GM20431 (cell line): Measurements from ENCODE around the gene FGF3.

Source experiments
- in situ Hi-C: fragments of 300-500 bp; cut with MseI, MboI; formaldehyde crosslinking; loops from one replicate; pipeline ENCODE4 v1.15.0; 2020; ENCODE audit warnings: low sequenced_read_pairs; ENCODE audit not compliant: unreplicated experiment

Gene FGF3

DNA sequence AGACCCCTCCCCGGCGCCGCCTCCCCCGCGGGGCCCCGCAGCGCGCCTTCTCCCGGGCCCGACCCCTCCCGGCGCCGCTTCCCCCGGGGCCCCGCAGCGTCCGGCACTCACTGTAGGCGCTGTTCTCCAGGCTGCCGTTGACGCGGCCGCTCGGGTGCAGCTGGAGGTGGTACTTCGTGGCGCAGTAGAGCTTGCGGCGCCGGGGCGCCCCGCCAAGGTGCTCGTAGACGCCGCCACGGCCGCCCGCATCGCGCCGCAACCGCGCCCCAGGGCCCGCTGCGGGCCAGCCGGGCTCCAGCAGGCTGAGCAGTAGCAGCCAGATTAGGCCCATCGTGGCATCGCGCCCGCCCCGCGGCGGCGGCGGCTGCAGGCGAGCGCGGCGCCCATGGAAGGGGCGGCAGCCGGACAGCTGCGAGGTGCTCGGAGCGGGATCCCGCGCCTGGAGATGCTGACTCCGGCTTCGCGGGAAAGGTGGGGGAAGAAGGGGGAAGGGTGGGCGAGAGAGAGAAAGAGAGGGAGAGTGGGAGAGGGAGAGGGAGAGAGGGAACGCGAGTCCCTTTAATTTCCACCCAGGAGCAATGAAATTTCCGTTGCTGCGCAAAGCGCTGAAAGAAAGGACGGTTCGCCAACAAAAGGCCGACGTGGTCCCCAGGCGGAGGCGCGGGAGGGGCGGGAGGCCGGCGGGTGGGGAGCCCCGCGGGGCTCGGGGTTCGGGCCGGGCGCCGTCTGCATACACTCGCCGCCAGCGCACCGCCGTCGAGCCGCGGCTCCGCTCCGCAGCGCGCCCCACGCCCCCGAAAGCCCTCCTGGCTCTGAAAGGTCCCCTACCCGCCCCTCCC lies at the start of gene FGF3:
Gene FGF3 (minus strand): TSS at position 814 of the 839 bp plus-strand sequence. CDS start 483 bp downstream, at position 331.
- in situ Hi-C loops: no loop called here

DNA sequence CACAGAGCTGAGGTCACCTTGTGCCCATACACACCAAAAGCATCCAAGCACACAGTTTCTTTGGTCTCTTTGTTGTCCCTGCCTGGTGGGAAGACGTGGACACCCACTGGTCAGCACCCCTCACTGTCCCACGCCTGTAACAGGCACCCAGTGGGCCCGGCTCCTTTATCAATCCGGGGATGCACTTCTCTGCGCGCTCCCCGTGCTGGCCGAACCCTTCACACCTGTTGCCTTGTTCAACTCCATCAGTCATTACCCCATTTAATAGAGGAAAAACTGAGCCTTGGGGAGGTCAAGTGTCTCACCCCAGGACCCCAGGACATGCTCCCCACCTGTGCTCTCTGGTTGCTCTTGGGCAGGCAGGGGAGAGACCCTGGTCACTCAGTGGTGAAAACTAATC lies 49.7 kb upstream of the FGF3 start:
- in situ Hi-C loops: no loop called here

DNA sequence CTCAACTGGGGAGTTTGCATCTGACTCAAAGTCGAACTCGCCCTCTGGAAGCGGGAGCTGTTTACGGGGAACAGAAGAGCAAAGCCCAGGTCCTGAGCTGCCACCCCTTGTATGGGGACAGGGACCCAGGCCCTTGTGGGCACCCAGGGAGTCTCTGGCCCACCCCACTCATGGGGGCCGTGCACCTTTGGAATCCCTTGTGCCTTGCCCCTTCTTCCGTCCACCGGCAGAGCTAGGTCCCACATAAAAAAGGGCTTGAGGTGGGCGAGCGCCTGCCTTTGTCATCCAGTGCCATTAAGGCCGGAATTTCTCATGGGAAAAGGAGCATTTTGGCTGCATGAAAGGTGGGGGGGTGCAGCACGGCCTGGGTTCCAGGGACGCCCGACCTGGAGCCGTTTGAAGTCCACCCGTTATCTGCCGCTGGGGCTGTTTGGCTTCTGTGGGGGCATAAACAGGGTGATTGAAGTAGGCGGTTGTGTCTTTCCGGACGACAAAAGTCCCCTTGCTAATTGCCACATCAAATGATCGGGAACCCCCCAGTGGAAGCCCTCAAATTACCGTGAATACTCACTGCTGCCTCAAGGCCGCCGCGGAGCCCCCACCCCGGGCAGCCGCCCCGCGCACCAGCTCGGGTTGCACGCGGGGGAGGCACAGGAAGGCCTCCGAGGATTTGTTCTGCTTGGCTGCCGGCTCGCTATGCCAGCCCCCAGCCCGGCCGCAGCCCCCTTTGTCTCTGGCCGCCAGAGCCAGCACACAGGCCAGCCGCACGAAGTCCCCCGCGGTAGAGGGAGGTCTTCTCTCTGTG lies 49.0 kb upstream of the FGF3 start:
- in situ Hi-C loops: no loop called here

DNA sequence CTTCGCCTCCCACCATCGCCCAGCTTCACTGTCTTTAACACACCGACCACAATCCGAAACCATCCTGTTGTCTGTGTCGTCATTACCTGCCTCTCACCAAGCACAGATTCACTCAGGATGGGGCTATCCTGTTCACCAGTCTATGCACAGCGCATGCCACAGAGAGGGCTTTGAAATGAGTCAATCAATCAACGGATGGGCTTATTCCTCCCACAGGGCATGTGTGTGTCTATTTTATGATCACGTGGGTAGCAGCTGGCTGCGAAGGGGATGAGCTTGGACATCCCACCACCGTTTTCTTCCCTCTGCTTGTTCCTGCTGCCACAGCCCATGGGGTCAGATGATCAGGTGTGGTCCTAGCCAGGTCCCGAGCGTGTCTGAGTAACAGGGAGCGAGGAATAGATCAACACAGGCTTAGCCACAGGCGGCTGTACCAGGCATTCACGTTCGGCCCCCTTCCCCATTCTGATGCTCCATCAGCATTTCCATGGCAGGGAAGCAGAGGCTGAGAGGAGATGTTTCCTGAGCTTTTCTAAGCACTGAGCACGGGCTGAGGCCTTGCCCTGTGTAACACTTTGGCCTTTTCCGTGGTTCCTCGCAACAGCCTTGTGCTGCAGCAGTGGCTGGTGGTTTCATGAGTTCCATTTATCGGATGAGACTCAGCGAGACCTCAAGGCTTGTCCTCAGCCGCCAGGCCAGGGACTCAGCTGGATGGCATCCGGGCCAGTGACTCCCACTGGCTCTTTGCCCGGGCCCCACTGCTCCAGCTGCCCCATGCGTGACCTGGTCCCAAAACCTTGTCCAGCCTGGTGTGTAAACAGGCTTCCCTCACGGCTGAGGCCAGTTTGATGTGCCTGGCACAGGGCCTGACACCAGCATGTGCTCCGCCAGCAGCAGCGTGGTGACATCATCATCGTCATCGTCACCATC lies 48.1 kb upstream of the FGF3 start:
- in situ Hi-C loops: no loop called here

DNA sequence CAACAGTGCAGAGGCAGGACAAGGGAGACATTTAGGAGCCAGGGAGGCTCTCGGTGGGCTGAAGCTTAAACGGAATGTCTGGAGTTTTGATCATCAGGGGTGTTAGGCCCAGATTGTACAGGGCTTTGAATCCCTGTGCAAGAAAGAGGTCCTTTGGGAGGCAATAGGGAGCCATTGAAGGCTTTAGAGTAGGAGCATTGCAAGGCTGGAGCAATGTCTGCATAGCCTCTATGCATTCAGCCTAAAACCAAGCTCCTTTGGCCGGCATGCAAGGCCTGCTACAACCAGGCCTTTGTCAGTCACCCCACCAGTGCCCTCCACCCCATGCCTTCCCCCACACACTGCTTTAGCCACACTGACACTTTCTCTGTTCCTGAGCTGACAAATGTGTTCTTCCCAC lies 47.4 kb upstream of the FGF3 start:
- in situ Hi-C loops: no loop called here

DNA sequence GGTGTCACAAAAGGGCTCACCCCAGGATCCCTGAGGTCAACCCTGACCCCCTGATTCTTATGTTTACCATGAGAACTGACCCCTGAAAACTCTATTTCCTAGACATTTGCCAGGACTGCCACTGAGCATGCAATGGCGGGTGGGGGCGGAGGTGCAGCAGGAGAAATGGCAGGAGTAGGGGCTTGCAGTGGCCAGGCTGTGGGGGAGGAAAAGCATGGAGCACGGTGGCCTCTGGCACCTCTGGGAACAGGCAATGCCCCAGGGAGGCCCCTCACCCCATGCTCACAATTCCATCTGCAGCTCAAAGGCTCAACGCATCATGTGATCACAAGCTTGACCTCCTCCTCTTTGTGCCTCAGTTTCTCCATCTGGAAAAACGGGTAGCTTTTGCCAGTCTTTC lies 46.5 kb upstream of the FGF3 start:
- in situ Hi-C loops: no loop called here

DNA sequence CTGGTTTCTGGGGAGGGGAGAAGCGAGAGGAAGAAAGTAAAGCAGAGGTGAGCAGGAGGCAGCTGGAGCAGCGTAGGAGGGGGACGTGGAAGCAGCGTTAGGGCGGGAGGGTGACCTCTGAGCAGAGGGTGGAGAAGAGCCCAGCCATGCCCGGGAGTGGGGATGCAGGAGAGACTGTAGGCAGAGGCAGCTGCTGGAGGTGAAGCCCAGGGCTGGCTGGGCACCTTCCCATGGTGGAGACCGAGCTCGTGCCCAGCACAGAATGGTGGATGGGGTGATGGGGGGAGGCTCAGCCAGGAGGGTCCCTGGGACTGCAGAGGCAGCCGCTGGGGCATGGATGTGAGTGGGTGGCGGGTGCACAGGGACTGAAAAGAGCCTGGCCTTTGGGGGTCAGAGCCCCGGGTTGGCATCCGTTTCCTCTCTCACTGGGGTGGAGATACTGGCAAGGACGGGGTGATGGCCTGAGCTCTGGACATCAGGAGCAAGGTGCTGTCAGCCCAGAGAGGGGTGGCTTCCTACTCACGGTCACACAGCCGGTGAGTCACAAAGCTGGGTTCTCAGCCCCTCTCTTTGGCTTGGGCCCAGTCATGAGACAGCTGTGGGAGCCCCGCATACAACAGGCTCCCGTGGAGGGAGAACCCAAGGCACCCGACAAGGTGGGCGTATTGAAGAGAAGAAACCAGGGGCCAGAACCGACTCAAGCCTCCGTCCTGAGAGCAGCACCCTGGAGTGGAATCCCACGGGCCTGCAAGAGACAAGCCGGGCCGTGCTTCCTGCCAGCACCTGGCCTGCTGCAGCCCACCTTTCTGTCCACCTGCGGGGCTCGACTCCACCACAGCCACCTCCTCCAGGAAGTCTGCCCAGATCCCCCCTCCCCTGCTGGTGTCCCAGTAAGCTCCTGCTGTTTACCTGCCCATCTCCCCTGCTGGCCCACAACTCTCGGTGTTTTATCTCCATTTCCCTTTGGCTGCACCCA lies 45.8 kb upstream of the FGF3 start:
- in situ Hi-C loops: no loop called here

DNA sequence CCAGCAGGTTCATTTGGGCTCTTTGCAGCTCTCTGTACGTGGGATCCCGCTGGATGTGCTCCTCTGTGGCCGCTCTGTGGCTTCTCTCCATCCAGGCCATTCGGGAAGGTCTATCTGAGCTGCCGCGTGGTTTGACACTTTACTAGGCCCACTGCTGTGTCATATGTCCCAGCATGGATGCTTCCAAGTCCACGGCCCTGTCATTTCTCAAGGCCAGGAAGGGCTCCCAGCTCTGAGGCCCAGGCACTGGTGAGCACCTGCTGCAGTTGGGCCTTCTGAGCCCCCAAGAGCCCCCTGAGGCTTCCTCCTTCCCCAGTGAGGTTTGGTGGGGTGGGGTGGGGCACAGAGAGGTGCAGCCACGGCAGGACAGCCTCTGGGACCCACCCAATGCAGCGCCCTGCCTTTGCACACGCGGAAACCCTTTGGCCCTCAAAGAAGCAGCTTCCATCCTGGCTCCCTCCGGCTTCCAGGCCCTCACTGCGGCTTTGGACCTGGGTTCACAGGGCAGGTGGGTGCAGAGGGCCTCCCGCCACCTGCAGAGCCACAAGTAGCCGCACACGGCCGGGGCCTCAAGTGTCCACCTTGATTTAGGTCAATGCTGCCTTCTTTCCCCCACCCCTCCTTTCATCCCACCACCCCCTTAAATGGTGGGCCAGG lies 44.5 kb upstream of the FGF3 start:
- in situ Hi-C loops: no loop called here

DNA sequence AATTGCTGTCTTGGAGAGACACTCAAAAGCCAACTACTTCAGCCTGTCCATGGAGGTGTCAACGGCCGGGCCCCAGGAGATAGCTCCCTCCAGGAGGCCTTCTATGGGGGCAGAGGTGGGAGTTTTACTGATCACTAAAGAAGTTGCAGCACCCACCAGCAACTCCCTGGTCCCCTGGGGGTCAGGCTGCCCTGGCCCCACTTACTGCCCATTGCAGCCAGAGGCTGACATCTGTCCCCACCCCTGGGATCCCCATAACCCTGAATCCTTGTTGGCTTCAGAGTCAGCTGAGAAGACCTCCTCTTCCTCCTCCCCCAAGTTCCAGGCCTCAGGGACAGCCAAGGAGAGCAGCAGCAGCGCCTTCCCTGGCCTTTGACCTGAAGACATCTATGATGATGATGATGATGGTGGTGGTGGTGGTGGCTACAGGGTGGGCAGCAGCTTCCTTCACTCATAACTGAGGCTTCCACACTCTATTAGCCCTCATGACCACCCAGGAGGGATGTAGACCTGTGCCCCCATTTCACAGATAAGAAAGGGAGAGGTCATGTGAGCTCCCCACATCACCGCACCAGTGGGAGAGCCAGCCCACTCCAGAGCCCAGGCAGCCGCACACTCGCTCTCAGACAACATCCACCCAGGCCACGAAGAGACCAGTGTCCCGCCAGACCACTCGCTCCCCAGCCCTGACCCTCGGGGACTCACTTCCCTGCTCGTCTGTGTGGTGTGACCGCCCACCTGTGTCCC lies 43.8 kb upstream of the FGF3 start:
- in situ Hi-C loops: no loop called here

DNA sequence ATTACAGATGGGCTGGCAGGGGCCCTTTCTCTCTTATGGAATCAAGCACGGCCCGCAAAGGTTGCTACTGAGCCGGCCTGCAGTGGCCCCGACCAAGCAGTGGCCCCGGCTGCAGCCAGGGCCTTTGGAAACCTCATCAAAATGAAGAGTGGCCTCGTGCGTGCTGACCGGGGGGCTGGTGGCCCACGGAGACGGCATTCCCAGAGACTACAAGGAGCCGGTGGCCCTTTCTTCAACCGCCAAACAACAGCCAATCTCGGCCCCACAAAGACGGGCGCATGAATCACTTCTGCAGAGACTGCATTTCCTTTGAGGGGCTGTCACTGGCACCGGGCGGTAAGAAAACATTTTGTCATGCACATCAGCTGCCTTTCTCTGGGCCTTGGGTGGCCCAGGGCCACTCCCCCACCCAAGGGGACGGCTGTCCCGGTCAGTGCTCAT lies 43.1 kb upstream of the FGF3 start:
- in situ Hi-C loops: no loop called here

DNA sequence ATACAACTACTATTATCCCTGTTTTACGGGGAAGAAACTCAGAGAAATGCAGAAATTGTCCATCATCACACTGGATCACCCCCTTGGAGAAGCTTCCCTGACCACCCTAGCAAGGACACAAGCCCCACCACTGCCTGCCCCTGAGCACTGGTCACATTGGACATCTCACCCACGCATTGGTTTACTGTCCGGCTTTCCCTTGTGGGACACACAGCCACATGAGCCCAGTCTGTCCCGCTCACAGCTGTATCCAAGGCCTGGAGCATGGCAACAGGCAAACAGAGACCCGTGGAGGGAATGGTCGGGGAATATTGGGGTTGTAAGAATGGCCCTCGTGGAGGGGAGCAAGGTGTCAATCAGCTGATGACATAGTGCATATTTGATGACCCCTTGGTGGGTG lies 42.7 kb upstream of the FGF3 start:
- in situ Hi-C loops: no loop called here

DNA sequence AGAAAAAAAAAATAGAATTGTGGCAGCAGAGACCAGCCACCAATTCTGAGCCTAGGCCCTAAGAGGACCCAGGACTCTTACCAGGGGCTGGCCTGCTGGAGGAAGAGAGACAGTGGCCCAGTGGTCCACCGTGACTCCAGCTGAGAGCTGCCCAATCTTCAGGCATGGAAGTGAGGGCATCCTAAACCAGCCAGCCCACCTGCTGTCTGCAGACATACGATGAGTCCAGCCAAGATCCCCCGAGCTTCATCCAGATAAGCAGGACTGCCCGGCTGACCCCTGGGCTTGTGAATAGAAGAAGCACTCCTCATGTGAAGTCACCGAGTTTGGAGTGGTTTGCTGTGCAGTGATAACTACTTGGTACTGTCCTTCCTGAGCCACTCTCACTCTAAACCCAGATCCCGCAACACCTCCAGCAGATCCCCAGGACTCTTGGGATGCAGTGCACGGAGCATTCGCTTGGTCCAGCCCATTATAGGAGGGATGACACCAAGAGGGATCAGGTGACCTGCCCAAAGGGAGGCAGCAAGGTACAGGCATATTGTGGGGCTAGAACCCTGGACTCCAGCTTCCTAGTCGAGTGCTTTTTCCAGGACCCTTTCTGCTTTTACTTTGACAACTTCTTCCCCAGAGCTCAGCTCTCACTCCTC lies 41.7 kb upstream of the FGF3 start:
- in situ Hi-C loops: no loop called here

DNA sequence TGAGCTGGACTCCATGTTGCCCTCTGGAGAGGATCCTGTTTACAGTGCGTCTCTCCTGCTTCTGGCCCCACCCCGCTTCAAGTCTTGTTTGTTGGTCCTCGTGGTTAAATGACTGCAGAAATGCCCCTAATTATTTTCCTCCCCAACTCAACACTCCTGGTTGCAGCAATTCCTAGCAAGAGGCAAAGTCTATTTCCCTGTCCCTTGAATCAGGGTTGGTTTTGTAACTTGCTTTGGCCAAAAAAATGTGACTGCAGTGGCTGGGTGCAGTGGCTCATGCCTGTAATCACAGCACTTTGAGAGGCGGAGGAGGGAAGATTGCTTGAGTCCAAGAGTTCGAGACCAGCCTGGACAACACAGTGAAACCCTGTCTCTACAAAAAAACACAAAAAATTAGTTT lies 41.0 kb upstream of the FGF3 start:
- in situ Hi-C loops: no loop called here

DNA sequence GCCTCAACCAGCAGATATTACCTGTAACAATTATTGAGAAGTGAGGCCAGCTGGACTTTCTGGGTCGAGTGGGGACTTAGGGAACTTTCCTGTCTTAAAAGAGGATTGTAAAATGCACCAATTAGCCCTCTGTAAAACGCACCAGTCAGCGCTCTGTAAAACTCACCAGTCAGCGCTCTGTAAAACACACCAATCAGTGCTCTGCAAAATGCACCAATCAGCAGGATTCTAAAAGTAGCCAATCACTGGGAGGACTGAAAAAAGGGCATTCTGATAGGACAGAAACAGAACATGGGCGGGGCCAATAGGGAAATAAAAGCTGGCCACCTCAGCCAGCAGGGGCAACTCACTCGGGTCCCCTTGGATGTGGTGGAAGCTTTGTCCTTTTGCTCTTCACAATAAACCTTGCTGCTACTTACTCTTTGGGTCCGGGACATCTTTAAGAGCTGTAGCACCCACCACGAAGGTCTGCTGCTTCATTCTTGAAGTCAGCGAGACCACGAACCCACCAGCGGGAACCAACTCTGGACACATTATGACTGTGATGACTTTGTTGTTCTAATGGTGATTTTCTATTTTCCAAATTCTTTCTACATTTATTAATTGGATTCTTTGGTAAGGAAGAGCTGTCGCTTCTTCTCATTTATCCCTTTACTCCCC lies 40.2 kb upstream of the FGF3 start:
- in situ Hi-C loops: no loop called here

DNA sequence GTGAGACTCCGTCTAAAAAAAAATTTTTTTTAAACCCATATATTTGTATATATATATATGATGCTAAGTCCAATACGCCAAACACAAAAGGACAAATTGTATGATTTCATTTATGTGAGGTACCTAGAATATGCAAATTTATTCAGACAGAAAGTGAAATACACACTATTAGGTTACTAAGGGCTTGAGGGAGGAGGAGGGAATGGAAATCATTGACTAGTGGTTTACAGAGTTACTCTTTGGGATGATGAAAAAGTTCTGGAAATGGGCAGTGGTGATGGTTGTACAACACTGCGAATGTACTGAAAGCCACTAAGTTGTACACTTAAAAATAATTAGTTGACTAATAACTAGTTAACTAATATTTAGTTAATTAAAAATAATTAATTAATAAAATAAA lies 36.2 kb upstream of the FGF3 start:
- in situ Hi-C loops: no loop called here

DNA sequence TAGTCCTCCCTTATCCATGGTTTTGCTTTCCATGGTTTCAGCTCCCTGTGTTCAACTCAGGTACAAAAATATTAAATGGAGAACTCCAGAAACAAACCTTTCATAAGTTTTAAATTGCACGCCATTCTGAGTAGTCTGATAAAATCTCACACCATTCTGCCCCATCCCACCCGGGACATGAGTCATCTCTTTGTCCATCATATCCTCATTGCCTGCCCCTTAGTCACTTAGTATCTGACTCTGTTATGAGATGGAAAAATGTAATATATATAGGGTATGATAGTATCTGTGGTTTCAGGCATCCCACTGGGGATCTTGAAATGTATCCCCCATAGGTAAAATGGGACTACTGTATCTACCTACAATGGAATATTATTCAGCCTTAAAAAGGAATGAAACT lies 35.5 kb upstream of the FGF3 start:
- in situ Hi-C loops: no loop called here

DNA sequence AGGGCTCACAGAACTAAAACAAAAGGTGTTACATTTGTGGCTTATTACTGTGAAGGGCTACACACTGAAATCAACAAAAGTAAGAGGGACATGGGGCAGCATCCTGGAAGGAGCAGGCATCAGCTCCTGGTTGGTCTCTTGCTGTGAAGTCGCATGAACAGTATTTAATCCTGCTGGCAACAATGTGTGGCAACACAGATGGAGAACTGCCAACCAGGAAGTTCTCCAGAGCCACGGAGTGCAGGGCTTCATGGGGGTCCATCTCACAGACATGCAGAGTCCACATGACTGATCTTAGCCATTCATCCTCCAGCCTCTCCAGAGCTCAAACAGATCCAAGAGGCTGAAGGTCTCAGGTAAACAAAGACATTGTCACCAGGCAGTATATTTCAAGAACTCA lies 32.8 kb upstream of the FGF3 start:
- in situ Hi-C loops: no loop called here
